Lower leg skin (tissue), 4 donors: ENCODE data around the gene GTSE1. TPM values are rescaled to one million over a fixed set of nuclear protein-coding genes. Genes with fewer than 3 reads are reported as not detected.

Experiments used
- DNase-seq, 2 donors: peaks; one replicate each; pipeline ENCODE4 v3.0.0-alpha.2; 2019; ENCODE audit warnings: low spot score in 2 of 2
- H3K4me3 ChIP-seq: fragments of 200-600 bp; sonication (generic); 2 replicates; pipeline ENCODE4 v1.5.1; 2017; ENCODE audit warnings: mild to moderate bottlenecking, low read depth; ENCODE audit not compliant: poor library complexity, severe bottlenecking
- CTCF ChIP-seq, 3 donors: fragments of 450-650 bp; IDR thresholded peaks; one replicate each; pipeline ENCODE4 v1.5.1; 2016; ENCODE audit warnings: antibody characterized with exemption in 3 of 3, mild to moderate bottlenecking in 3 of 3, moderate library complexity in 2 of 3
- POLR2A ChIP-seq, 2 donors: fragments of 450-650 bp; IDR thresholded peaks; one replicate each; pipeline ENCODE4 v1.6.1; 2016 to 2017; ENCODE audit warnings: antibody characterized with exemption in 2 of 2, mild to moderate bottlenecking in 1 of 2, moderate library complexity in 1 of 2
- WGBS, 2 donors: methylation state at CpG; one replicate each; pipeline ENCODE4 v1.1.5; 2018; 5-methylcytosine and 5-hydroxymethylcytosine counted together
- intact Hi-C: fragments of 100-400 bp; cut with DNase I; formaldehyde crosslinking; loops from one replicate; pipeline ENCODE4 v1.15.0; 2023; ENCODE audit warnings: low total_unique reads
- total RNA-seq, 4 donors: library from RNA; depleted of rRNA; stranded (reverse); fragments of >200 nt; gene quantifications; one replicate each; pipeline ENCODE4 v1.1.0, GENCODE V29; 2016

The GTSE1 gene
- total RNA-seq, 4 donors from 2014 or later = 0.44 to 1.5 (median 0.91) TPM

GRCh38 chr22:46379066-46379930, 82.6 kb downstream of the GTSE1 start:
- TF ChIP-seq POLR2A (IDR thresholded peaks at IDR 0.05) (no peak), CTCF (IDR thresholded peaks at IDR 0.05) (no peak)
- intact Hi-C loops = no loop called here
- H3K4me3 ChIP-seq = no peak overlapping the region
- WGBS, 2 donors = 80 to 86% methylated on average over 29 of the region's 29 CpGs
- no peak for DNase-seq

GRCh38 chr22:46380069-46380468, 83.4 kb downstream of the GTSE1 start:
- intact Hi-C loops = no loop called here
- no peak for DNase-seq
- WGBS, 2 donors = 89 to 91% methylated on average over 17 to 19 of the region's 19 CpGs
- no peak overlapping the region for H3K4me3 ChIP-seq
- no peak for TF ChIP-seq POLR2A (IDR thresholded peaks at IDR 0.05)
- TF ChIP-seq CTCF (IDR thresholded peaks at IDR 0.05) = no peak

Other genes with a start within 250 kb of the GTSE1 start
- 10 to 100 TPM; 27.8 to 58.1 (median 37.8) TPM for gene PPARA, start 146.3 kb upstream of the GTSE1 start, total RNA-seq
- gene CDPF1, start 46.6 kb upstream of the GTSE1 start, total RNA-seq = 10 to 100 TPM in 2 of 4 donors, 1 to 10 TPM in 2; 10.0 to 17.3 (median 13.2) TPM
- gene PKDREJ, start 33.5 kb upstream of the GTSE1 start, total RNA-seq = under 1 TPM in 3 of 4 donors, not detected in 1; 0.15 to 0.23 (median 0.23) TPM
- 10 to 100 TPM; 19.1 to 44.7 (median 22.0) TPM for gene TTC38, start 28.9 kb upstream of the GTSE1 start, total RNA-seq
- 10 to 100 TPM; 26.8 to 43.5 (median 32.7) TPM for gene TRMU, start 38.8 kb downstream of the GTSE1 start, total RNA-seq
- gene CELSR1, start 240.8 kb downstream of the GTSE1 start, total RNA-seq = 10 to 100 TPM; 31.7 to 72.7 (median 54.1) TPM